NOMO-1 (cell line): ENCODE results near the gene C1QA.
A peak's percentile ranks its signal among the peaks of the same experiment; 100 is the strongest.
"Not testable (repeated sequence)": the region's sequence is repeated elsewhere in the genome, so short reads cannot be mapped to it uniquely, and the experiment has no call there.

Experiments
- DNase-seq, 2 experiments: peaks; one replicate each; lab custom pipeline; 2025; ENCODE audit not compliant: unreplicated experiment in 2 of 2; lab: John Stamatoyannopoulos, UW

The C1QA gene

DNA sequence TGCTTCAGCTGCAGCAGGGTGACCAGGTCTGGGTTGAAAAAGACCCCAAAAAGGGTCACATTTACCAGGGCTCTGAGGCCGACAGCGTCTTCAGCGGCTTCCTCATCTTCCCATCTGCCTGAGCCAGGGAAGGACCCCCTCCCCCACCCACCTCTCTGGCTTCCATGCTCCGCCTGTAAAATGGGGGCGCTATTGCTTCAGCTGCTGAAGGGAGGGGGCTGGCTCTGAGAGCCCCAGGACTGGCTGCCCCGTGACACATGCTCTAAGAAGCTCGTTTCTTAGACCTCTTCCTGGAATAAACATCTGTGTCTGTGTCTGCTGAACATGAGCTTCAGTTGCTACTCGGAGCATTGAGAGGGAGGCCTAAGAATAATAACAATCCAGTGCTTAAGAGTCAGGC, 2.9 kb downstream of the C1QA start:
- no peak for DNase-seq

DNA sequence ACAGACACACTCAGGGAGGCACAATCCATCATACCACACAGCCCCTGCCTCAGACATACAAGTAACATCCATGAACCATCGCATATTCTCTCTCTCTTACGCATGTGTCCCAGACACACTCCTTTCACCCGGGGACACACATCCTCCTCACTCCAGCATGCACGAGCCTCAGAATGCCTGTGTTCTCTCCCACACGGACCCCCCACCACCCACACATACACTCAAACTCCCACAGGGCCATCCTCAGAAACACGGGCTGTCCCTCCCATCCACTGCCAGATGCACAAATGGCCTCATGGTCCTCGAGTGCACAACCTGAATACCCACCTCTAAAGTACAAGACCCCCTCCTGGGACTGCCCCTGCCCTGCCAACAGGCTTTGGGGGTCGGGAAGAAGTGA, 4.8 kb downstream of the C1QA start:
- no peak for DNase-seq

DNA sequence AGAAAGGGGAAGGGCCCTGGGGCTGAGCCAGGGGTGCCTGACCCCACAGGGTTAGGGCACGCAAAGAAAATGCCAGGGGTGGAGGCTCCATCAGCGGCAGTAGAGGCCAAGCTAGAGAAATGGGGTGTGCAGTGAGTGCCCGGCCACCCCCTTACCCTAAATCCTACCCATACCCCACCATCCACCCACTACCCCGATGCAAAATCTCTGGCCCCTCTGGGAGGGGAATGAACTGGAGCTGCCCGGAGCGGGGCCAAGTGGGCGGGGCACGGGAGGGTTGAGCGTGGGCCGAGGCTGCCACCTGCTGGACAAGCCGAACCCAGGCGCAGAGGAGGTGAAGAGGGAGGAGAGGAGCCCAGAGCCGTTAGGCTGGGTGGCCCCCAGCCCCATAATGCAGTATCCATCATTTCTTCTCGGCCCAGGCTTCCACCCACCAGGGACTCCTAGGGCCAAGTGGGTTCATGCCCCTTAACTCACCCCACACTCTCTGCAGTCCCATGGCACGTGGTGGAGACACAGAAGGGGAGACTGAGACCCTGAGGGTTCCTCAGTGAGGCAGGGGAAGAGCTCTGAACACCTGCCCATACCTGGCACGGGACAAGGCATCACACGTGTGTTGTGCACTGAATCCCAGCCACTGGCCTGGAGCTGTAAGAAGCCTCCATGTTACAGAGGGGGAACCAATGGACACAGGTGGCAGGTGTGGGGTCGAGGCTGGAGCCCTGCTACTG, 5.6 kb downstream of the C1QA start:
- peak in 1 of 2 experiments; percentile 30 for DNase-seq

DNA sequence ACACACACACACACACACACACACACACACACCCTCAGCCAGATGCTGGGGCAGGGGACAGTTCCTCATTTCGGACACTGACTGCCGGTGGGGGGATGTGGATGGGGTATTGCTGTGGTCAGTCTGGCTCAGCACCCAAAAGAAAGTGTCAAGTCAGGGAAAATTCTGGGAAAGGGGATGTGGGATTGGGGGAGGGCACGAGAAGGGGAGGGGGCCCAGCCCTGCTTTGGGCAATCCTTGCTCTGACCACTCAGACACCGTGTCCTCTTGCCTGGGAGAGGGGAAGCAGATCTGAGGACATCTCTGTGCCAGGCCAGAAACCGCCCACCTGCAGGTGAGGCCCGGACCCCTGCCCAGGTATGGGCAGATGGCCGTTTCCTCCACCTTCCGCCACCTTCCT, 7.0 kb downstream of the C1QA start, which contains the start of gene C1QC:
Gene C1QC, plus strand, starts transcription at position 253 of the 400 bp plus-strand sequence. CDS start 391 bp downstream, outside the sequence.
- DNase-seq, result no peak

DNA sequence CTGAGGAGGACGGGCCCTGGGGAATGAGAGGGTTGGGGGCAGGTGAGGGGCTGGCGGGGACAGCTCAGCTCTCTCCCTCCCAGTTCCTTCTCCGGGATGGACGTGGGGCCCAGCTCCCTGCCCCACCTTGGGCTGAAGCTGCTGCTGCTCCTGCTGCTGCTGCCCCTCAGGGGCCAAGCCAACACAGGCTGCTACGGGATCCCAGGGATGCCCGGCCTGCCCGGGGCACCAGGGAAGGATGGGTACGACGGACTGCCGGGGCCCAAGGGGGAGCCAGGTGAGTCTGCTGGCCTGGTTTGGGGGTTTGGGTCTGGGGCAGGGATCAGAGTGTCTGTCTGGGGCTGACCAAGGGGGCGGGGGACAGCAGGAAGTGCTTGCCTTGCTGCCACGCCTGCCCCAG, 7.5 kb downstream of the C1QA start:
- DNase-seq, result no peak

DNA sequence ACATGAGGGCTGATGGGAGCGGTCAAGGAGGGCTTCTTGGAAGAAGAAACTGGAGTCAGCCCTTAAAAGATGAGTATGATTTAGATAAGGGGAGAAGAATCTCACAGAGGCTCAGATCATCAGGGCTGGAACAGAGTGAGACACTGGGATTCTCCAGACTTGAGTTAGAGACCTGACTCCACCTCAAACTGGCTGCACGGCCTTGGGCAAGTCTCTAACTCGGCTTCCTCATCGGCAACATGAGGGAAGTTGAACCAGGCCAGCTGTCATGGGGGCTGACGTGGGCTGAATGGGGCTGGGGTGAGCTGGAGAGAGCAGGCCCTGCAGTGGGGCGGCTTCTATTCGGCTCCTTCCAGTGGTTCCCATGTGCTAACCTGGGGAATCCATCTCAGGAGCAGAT, 9.5 kb downstream of the C1QA start:
- DNase-seq, result no peak

DNA sequence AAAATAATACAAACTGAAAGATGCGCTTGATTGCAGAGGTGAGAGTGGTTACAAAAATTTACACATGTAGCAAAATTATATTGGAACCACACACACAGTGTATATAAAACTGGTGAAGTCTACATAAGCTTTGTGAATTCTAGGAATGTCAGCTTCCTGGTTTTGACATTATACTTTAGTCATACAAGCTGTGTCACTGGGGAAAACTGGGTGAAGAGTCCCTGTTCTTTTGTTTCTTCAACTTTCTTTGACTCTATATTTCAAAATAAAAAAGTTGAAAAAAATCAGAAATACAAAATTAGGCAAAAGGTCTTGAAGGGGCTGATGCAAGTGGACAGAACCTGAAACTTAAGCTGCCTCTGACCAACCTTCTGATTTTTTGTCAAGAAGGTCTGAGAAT, 10.0 kb downstream of the C1QA start:
- DNase-seq, result no peak

DNA sequence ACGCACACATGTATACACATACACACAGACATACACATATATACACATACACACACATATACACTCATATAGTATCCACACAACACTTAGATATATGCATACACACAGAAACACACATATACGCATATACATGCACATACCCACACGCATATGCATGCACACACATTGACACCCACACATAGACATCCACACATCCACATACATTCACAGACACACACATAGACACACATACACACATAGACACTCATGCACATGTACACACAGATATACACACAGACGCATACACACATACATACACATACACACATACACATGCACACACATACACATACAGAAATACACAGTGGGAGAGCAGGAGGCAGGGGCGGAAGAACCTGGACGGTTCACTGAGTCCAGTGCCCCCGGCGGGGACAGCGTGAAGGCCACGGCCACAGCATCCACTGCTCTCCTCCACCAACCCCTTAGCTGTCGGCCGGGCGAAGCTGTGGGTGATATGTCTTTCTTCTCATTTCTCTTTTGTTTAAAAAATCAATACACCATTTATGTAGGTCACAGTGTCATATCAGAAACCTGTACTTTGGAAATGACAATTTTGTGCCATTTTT, 13.8 kb downstream of the C1QA start:
- DNase-seq, result no peak

DNA sequence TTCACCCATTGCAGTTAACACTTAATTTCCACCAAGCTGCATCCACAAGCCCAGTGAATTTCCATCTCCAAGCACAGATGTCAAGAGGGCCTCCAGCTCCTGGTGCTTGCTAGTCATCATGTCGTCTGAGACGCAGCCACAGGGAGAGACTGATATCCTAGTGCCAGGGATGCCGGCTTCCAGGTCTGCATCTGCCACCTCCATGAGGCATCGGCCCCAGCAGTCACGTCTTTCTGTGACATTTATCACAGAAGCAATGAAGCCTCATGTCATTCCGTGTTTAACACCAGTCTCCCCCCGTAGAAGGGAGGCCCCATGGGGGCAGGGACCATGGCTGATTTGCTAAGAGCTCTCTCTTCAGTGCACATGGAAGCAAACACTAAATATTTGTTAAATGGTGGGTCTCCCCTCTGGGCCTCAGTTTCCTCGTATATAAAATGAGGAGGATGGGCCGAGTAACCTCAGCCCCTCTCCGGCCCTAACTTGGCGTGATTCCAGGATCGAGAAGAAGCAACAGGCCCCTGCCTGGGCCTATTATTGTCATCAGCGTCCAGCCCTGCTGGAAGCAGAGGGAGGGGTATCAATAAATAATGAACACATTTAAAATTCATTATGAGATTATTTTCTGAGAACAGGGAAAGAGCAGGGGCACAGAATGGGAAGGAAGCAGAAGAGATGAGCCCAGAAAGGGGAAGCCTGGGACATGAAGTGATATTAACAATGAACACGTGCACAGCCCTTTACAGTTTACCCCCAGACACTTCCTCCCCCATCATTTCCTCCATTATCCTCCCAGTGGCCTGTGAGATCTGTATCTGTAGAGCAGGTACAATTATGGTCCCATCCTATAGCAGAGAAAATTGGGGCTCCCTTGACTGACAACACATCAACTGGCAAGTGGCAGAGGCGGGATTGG, 15.8 kb downstream of the C1QA start:
- peak in 1 of 2 experiments; percentile 17 for DNase-seq

DNA sequence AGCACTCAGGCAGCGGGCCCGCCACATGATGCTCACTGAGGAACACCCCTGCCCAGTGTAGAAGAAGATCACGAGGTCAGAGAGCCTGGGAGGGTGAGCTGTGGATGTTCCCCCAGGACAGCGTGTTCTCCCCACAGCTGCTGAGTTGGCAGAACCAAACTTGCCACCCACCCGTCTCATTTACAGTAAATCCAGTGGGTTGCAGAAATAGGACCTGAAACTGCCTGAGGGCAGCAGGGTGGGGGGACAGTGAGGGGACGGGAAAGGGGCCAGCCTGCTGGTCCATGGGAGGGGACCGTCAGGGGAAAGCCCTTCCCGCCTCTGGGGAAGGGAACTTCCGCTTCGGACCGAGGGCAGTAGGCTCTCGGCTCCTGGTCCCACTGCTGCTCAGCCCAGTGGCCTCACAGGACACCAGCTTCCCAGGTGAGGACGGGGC, 16.5 kb downstream of the C1QA start, which contains the start of gene C1QB:
Gene C1QB, plus strand, starts transcription at position 356 of the 436 bp plus-strand sequence. CDS start 6,227 bp downstream, outside the sequence.
- DNase-seq, result no peak

DNA sequence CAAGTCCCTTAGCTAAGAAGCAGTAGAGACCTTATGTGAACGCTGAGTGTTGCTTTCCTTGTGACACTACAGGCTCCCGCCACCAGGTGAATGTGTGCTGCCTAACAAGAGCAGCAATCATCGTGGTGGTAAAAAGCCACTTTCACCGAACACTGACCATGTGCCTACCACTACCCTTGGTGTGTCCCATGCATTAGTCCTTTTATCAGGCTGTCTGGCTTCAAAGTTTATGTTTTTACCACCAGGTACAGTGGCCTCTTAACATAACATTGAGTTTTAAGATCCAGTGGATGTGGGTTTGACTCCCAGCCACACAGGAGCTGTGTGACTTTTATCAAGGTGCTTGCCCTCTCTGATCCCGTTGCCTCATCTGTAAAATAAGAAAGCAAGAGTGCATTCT, 18.3 kb downstream of the C1QA start:
- DNase-seq, result no peak

DNA sequence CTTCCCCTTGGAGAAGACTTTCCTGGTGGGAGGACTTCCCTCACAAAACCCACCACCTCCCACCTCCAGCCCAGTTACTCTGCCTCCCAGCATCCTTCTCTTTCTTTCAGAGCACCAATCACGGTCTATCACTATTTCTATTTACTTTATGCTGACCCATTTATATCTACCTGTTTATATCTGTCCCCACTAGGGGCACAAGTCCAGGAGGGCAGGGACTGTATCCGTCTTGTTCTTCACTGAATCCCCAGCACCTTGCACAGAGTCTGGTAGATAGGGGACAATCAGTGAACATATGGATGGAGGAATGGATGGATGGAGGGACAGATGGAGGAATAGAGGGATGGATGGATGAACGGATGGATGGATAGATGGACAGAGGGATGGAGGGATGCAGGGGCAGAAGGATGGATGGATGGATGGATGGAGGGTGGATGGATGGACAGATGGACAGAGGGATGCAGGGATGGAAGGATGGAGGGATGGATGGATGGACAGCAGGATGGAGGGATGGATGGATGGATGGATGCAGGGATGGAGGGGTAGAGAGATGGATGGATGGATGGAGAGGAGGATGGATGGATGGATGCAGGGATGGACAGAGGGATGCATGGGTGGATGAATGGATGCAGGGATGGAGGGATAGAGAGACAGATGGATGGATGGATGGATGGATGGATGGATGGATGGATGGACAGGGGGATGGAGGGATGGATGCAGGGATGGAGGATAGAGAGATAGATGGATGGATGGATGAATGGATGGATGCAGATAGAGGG, 22.1 kb downstream of the C1QA start:
- no peak for DNase-seq

DNA sequence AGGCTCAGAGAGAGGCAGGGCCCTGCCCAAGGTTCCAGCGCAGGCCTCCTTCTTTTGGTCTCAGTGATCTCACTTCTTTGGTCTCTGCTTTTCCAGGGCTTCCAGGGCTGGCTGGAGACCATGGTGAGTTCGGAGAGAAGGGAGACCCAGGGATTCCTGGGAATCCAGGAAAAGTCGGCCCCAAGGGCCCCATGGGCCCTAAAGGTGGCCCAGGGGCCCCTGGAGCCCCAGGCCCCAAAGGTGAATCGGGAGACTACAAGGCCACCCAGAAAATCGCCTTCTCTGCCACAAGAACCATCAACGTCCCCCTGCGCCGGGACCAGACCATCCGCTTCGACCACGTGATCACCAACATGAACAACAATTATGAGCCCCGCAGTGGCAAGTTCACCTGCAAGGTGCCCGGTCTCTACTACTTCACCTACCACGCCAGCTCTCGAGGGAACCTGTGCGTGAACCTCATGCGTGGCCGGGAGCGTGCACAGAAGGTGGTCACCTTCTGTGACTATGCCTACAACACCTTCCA, 24.4 kb downstream of the C1QA start:
- DNase-seq, result no peak

DNA sequence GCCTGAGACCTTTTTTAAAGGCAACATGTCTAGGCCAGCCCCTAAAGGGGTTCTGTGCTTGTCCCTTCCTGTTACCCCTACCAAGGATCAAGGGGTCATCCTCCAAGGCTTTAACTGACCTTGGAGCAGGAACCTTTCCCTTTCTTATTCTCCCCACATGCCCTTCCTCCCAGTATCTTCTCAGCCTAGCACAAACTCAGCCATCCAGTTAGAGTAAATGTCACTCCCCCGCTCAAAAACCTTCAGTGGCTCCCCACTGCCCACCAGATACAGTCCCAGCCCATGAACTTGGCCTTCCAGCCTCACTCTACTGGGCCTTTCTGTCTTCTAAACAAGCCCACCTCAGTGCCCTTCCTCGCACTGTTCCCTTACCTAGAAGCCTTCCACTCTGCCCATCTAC, 25.5 kb downstream of the C1QA start:
- no peak for DNase-seq

DNA sequence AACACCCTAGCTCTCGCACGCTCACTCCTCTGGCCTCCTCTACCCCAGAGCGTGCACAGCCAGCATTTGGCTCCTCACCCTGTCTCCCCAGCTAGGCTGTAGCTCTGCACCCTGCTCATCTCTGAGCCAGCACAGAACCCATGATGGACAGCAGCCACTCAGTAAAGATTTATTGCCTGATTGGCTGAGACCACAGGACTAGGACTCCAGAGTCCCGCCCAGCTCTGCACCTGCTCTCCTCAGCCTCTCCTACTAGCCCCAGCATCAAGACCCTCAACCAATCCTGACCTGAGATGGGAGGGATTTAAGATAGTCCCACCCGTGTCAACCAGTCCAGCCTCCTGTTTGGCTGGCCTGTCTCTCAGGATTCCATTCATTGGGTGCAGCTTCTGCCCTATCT, 25.9 kb downstream of the C1QA start:
- DNase-seq, result no peak

DNA sequence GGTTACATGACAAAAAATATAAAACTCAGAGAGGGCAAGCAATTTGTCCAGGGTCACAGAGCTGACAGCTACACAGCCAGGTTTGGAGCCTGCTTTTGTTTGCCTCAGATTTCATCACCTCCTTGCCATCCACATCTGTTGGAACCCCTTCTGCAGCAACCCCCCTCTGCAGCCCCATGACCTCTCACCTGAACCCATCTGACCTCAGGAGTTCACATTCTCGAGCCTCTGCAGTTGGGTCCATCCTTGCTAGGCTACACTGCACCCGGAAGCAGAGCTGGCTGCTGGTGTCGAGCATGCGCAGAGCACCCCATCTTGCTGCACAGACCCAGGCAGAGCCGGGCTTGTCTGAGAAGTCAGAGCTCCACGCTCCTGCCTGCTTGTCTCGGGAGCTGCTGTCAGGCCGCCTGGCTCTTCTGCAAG, 26.6 kb downstream of the C1QA start:
- DNase-seq, result no peak

DNA sequence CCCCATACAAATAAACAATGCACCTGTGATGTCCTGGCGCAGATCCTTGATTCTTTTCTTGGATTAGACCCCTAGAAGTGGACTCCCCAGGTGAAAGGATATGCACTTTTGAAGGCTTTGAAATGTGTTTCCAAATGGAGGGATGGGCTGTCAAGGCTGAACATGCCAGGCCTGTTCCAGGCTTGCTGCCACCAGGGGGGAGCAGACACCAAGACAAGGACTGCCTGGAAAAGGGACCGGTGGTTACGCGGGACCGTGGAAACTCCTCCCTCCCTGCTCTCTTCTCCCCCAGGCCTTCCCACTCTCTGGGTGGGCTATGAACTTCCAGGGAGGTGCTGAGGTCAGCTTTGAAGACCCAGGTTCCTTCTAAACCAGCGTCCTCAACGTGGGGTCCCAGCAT, 29.3 kb downstream of the C1QA start:
- DNase-seq, result no peak

DNA sequence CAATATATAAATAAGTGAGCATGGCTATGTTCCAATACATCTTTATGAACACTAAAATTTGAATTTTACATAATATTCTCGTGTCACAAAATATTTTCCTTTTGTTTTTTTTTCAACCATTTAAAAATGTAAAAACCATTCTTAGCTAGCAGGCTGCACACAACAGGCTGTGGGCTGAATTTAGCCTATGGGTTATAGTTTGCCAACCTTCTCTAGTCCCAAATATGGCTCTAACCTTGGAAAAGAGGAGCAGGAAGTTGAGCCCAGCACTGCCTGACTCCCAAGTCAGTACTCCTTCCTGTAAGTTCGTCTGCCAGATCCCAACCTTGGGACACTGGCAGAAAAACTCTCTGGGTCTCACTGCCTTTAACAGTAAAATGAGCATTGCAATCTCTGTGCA, 30.0 kb downstream of the C1QA start:
- no peak for DNase-seq

DNA sequence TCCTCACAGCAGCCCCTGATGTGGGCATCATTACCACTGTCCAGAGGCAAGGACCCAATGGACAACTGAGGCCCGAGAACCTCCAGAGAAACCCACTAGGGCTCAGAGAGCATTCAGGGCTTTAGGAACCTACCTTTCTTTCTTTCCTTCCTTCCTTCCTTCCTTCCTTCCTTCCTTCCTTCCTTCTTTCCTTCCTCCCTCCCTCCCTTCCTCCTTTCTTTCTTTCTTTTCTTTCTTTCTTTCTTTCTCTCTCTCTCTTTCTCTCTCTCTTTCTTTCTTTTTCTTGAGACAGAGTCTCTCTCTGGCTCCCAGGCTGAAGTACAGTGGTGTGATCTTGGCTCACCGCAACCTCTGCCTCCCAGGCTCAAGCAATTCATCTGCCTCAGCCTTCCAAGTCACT, 32.4 kb downstream of the C1QA start:
- DNase-seq, result not testable (repeated sequence)

DNA sequence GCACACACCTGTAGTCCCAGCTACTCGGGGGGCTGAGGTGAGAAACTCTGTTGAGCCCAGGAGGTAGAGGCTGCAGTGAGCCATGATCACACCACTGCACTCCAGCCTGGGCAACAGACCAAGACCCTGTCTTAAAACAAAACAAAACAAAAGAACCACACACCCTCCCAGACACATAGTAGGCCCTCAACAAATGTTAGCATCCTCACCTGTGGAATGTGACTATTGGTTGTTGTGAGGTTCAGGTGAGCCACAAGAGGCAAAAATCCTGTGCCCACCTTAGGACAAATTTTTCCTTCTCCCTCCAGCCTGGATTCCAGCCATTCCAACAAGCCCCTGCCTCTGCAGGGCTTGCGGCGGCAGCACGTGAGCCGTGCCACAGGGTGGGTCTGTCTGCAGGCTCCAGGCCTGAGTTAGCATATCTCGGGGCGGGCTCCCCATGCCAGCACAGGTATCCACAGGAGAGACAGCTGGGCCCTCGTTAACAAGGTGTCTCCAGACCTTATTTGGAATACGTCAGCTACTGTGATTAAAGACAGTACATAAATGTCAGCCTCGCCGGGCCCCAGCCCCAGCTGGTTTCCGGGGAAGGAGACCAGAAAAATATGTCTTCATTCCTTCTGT, 34.0 kb downstream of the C1QA start:
- DNase-seq, result no peak
